ENCODE data around the gene SH3RF3.

The SH3RF3 gene

DNA sequence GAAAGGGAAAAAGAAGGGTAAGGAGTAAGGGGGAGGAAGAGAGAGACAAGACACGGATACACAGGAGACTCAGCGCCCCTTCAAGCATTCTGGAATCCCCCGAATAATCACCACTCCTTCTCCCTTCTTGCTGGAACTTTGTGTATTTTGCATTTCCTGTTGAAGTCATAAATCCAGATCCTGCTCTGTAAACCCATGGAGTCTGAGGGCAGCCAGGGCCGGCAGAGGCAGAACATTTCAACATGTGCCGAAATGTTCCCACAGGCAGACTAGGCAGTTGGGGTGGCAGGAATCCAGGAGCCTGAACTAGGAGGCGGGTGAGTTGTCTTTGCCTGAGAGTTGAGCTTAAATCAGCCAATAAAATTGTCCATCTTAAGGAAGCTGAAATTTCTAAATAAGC, 193.1 kb downstream of the SH3RF3 start:
- no peak for DNase-seq

- no peak for DNase-seq
Measured at GRCh38 chr2:109322641-109323040, 193.6 kb downstream of the SH3RF3 start.

DNA sequence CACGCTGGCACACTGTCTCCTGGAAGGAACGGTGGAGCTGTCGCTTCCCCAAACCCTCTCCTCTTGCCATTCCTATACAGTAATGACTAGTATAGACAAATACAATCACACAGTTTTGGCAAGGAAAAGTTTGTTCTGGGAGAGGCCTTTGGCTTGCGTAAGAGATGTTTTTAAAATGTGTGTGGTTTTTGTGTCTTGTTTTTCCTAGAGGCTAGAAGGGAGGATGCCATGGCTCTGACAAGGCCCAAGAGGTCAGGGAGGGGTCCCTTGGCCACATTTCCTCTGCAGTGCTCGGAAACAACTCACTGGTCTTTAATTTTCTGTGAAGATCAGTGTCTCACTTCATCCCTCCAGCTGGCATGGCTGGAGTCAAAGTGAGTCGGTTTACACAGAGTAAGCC, 195.9 kb downstream of the SH3RF3 start:
- no peak for DNase-seq

DNA sequence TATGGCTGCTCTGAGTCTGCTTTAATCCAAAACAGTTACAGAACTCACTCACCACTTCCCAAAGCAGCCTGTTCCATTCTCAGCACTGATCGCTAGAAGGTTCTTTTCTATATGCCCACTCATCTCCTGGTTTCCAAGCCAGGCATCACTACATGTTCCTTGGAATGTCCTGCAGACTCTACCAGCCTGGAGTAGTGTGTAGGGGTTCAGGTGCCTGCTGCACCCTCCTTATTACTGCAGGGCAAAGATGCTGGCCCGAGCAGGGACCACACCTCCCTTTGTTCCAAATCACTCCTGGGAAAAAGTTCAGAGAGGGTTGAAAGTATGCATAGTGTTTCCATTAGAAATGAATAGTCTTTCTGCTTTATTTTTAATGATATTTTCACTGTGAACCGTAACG, 196.6 kb downstream of the SH3RF3 start:
- no peak for DNase-seq

GRCh38 chr2:109326306-109326705, 197.3 kb downstream of the SH3RF3 start:
- DNase-seq = no peak

- DNase-seq = no peak
Measured at GRCh38 chr2:109330056-109330455, 201.1 kb downstream of the SH3RF3 start.

- DNase-seq = no peak
Measured at GRCh38 chr2:109331081-109331480, 202.1 kb downstream of the SH3RF3 start.

DNA sequence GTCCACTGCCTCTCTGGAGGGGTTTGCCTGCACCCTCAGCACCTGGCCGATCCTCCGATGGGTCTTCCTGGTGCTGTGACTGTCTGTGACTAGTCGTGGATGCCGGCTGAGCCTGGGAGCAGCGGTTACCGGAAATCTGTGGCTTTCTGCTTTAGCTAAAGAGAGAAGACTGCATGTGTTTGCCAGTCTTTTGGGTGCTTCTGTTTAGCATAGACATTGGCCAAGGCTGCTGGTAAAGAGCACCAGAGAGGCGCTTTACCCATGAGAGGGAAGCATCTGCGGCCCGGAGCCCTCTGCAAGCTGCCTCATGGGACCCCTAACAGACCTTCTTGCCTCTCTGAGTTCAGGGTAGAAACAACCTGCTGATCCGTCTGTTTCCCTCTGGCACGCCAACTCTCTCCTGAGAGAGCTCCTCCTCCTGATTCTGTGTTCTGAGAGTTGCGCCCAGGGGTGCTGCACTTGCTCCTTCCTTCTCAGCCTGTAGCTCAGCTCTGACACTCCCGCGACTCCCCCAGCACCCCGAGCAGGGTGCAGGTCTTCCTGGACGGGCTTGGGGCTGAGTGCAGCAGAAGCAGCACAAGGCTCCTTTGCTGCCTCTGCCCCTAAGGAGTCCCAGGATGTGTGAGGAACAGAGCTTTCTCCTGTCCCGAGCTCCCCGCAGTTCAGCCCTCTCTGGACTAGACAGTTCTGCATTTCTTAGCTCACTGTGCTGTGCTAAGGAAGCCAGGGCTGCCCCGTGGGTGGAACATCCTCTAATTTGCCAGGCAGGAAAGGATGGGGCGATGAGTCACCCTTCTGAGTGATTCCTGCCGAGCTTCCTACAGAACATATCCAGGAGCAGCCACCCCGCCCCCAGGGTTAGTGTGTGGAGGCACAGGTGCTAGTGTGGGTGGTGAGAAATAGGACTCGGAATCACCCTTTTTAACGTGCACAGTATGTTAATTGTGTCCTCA, 203.2 kb downstream of the SH3RF3 start:
- DNase-seq = no peak

DNA sequence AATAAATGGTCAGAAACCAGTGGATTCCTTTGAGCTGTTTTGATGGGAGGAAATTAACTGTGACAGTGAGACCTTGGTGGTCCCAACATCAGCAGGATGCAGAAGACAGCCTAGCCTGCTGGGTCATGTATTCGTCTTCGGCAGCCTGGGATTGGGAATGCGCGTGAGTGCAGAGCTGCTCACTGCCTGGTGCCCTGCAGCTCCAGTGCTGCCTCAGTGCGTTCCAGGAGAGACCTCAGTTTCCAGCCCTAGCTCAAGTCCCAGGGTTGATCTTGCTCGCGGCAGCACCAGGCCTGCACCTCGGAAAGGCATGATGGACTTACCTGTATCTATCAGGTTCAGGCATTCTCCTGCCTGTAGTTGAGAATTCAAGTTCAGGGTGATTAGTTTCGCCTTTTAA, 203.9 kb downstream of the SH3RF3 start:
- no peak for DNase-seq

GRCh38 chr2:109333414-109334210, 204.6 kb downstream of the SH3RF3 start:
- DNase-seq = no peak

GRCh38 chr2:109335631-109336176, 206.7 kb downstream of the SH3RF3 start:
- no peak for DNase-seq

DNA sequence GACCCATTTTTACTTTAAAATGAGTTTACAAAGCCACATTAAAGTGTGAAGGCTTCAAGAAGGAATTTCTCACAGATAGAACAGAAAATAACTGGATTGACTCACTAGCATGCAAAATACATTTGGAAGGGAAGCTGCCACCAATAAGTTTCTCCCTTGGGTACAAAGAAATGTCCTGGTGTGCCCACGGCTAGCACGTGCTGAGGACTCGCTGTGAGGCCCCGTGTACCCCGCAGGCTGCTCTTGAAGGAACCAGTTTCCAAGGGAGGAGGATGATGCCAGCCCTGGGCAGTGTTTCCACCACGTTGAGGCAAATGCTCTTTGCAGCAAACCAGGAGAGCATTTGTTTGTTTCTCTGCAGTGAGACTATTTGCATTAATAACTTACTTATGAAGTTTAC, 207.3 kb downstream of the SH3RF3 start:
- DNase-seq = no peak

DNA sequence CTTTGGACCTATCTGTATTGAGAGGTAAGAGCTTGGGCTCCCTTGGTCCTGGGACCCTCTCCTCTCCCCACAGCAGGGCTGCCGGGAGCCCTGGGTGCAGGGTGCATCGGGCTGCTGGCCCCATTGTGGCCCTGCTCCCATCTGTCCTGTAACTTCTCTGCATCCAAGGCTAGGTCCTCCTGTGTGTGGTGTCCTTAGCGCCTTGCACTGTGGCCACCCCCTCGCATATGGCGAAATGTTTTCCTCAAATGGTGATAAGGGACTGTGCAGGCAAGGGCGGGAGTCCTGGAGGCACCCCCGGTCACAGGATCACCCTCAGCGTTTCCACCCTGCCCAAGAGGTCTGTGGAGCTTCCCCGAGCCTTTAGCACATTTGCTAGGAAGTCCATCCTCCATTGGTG, 208.2 kb downstream of the SH3RF3 start:
- no peak for DNase-seq

- DNase-seq = no peak
Measured at GRCh38 chr2:109339519-109339966, 210.5 kb downstream of the SH3RF3 start.

DNA sequence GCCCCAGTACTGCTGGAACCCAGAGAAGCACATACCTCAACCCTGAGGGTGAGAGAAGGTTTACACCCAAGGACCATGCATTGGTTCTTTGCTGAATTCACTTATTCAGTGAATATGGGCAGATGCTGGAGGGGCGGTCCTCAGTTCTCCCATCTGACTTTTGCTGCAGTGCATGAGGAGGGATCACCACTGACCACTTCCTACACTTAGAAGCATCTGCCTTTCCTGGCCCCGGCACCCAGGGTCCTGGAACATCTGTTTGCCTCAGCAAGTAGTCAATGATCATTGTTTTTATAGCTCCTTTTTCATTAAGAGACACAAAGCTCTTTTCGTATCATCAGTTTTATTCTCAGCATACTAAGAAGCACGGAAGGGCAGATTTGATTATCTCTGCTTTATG, 211.4 kb downstream of the SH3RF3 start:
- no peak for DNase-seq

DNA sequence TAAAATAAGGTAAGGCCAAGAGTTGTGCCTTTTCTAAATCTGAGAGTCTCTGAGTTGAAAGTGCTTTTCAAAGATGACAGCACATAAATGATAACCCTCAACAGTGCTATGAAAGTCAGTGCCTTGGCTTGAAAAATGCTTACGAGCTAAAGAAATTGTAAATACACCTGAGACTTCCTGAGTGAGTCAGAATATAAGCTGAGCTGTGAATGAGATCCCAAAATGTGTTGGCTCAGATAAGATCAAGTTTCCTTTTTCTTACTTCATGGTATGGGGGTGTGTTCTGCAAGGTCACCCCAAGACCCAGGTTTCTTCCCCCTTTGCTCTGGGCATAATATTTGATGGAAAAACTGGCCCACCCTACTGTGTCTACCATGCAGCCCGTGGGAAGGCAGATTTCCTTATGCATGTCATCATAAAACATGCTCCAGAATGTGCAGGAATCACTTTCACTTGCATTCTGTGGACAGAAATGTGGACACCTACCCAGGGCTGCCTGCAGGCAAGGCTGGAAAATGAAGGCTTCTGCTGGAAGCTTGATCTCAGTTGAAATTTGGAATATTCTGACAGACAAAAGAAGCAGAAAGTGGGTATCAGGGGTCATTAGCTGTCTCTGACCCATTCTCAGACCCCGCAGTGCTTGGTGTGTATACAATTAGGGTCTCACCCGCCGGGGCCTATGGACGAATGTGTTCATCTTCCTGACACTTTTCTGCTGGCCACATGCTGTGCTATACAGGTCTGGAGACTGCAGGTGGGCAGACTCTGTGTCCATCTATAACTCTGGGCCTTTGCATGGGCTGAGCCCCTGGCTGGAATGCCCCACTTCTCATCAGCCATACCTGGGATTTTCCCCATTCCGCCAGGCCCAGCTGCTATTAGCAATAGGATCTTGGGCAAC, 212.6 kb downstream of the SH3RF3 start:
- no peak for DNase-seq

DNA sequence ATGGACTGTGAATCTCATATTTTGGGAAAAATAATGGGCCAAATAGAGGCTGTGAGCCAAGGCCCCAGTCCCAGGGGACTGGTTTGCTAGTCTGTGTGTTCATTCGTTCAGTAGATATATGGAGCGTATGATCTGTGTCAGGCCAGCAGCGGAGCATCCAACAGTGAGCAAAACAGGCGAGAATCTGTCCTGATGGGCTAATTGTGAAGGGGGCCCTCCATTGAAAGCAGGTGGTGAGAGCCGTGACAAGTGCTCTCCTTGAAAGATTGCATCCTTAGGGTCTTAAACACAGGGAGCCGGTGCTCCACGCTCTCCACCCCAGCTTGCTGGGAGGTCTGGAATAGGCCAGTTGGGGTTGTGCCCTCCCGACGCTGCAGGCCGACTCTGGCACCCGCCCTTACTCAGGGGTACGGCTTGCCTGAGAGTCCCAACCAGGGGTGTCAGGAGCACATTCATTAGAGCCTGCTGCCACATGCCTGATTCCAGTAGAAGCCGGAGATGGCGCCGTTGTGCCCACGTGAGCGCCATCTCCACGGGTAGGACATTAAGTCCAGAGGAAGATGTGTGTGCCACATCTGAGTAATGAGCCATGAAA, 213.3 kb downstream of the SH3RF3 start:
- no peak for DNase-seq

GRCh38 chr2:109342930-109343329, 213.9 kb downstream of the SH3RF3 start:
- no peak for DNase-seq

DNA sequence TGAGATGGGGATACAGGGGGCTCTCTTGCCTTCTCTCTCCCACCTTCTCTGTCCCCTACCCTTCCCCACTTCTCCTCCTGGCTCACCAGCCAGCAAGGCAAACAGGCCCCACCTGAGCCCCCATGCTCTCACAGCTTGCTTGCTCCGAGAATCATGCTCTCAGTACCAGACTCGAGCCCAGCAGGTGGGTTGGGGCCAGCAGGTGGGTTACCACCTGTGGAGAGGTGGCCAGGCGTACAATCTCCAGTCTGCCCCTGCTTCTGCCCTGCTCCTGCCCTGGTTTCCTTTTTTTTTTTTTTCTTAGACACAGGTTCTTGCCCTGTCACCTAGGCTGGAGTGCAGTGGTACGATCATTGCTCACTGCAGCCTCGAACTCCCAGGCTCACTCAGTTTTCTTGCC, 214.5 kb downstream of the SH3RF3 start:
- DNase-seq = no peak

DNA sequence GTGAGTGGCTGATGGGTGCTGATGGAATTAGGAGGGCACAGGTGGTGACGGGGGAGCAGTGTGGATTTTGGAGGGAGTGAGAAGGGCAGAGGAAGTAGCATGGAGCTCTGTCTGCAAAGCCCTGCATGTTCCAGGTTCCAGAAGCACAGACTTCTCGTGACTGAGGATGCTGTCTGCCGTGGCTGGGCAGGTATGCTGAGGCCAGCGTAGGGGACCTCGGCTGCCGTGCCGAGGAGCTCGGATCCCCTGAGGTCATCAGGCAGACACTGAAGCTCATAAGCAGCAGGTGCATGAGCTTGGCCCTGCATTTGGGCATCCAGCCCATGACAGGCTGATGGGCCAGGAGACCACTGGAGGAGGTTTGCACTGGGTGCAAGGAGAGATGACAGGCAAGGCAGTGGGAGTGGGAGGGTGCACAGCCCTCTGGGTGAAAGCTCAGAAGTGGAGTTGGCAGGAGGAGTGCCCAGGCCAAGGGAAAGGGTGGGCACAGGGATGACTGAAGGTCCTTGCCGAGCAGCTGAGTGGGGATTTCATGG, 215.3 kb downstream of the SH3RF3 start:
- no peak for DNase-seq

- DNase-seq = no peak
Measured at GRCh38 chr2:109345091-109345490, 216.1 kb downstream of the SH3RF3 start.

Data from CD4-positive, alpha-beta T cell treated with Interleukin-10 for 1 hour (primary cell).